ENCODE results near the gene TSGA10. TPM values are rescaled to one million over a fixed set of nuclear protein-coding genes. Genes with fewer than 3 reads are reported as not detected.
A peak's percentile ranks its signal among the peaks of the same experiment; 100 is the strongest.

The TSGA10 gene
- total and polyA plus RNA-seq, 4 donors: 9.9 to 20.6 (median 11.3) TPM

- Histone ChIP-seq H3K27ac (ENCODE audit: low read depth, low read length) (no peak overlapping the region), H3K4me3 (ENCODE audit: low read depth, low read length) (no peak overlapping the region), H3K9me3 (ENCODE audit: control insufficient read depth, insufficient read depth, low read length) (peaks cover 6% of the 10 kb centered on the region), H3K36me3 (ENCODE audit: control insufficient read depth, insufficient read depth, low read length) (no peaks in the 10 kb centered on the region), H3K4me1 (ENCODE audit: control insufficient read depth, insufficient read depth, low read length) (no peaks in the 10 kb centered on the region), H3K27me3 (ENCODE audit: control insufficient read depth, insufficient read depth, low read length) (no peaks in the 10 kb centered on the region)
- no peak for DNase-seq (ENCODE audit: low read depth in 4 of 6, low spot score in 6 of 6)
- no CpG with 5 or more reads among the region's 1 CpG for WGBS (ENCODE audit: insufficient coverage)
Observed at GRCh38 chr2:98972582-98973167, 182.1 kb downstream of the TSGA10 start.

DNA sequence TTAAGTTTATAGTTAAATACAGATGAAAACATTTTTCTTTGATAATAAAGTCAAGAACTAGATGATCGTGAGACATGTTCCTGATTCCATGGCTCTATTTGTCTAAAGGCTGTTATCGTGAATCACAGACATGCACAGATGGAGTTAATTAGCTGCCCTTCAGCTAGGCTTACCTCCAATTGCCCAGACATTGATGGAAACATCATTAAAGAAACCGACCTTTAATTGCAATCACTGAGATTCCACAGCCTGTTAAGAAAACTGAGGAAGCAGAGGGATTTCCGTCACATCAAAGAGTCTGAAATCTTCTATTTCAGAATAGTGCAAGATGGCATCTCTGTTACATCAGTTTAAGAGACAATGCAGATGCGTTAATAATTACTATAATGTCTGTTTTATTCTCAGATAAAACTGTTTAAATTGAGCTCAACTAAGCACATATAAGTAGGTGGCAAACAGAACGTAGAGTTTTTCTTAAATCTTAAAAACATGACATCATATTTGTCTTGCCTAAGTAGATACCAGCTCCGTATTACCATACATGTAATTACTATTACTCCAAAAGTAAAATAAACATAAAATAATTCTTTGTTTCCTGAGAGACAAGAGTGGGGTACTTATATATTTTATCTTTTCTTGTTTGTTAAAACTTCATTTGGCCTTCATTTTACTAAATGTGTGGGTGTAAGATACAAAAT lies 194.8 kb downstream of the TSGA10 start:
- Histone ChIP-seq H3K4me3 (ENCODE audit: low read depth, low read length) (no peak overlapping the region), H3K36me3 (ENCODE audit: control insufficient read depth, insufficient read depth, low read length) (no peaks in the 10 kb centered on the region), H3K9me3 (ENCODE audit: control insufficient read depth, insufficient read depth, low read length) (no peaks in the 10 kb centered on the region), H3K27me3 (ENCODE audit: control insufficient read depth, insufficient read depth, low read length) (no peaks in the 10 kb centered on the region), H3K27ac (ENCODE audit: low read depth, low read length) (no peak overlapping the region), H3K4me1 (ENCODE audit: control insufficient read depth, insufficient read depth, low read length) (no peaks in the 10 kb centered on the region)
- WGBS (ENCODE audit: insufficient coverage): 60% methylated on average over 1 of the region's 7 CpGs
- peak in 2 of 6 donors; percentile 22 to 55 for DNase-seq (ENCODE audit: low read depth in 4 of 6, low spot score in 6 of 6)

GRCh38 chr2:98952966-98953365 lies 201.8 kb downstream of the TSGA10 start:
- Histone ChIP-seq H3K27ac (ENCODE audit: low read depth, low read length) (no peak overlapping the region), H3K9me3 (ENCODE audit: control insufficient read depth, insufficient read depth, low read length) (no peaks in the 10 kb centered on the region), H3K4me3 (ENCODE audit: low read depth, low read length) (no peak overlapping the region), H3K4me1 (ENCODE audit: control insufficient read depth, insufficient read depth, low read length) (peaks cover 4% of the 10 kb centered on the region), H3K36me3 (ENCODE audit: control insufficient read depth, insufficient read depth, low read length) (no peaks in the 10 kb centered on the region), H3K27me3 (ENCODE audit: control insufficient read depth, insufficient read depth, low read length) (no peaks in the 10 kb centered on the region)
- DNase-seq (ENCODE audit: low read depth in 4 of 6, low spot score in 6 of 6): no peak
- no CpG with 5 or more reads among the region's 4 CpGs for WGBS (ENCODE audit: insufficient coverage)

DNA sequence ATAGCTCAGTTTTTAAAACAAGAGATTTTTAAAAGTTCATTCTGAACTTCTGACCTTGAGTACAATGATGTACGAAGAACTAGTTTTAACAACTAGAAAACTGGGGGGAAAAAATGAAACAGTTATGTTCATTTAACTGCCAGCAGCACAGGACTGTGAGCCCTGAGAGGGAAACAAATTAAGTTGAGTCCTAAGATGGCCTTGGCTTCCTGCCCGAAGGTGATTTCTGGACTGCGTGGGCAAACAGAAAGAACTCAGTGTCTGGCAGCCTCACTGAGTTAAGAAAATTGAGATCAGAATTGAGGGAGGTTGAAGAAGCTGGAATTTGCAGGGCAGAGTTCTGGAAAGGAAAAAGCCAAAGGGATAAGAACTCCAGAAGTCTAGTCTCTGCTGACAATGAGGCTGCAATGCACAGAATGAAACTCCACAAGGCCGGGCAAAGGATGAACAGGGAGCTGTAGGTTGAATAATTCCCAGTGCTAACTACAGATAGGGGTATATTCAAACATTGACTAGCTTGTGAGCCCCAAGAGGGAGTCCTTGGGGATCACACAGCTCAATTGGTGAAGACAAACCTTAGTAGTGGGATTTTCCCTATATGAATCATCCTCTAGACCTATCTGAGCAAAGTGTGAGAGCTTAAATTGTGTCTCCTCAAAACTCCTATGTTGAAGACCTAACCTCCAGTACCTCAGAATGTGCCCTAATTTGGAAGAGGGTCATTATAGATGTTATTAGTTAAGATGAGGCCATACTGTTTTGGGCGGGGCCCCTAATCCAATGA lies 205.6 kb downstream of the TSGA10 start:
- H3K4me3 ChIP-seq (ENCODE audit: low read depth, low read length): no peak overlapping the region
- peaks cover 4% of the 10 kb centered on the region for H3K4me1 ChIP-seq (ENCODE audit: control insufficient read depth, insufficient read depth, low read length)
- H3K9me3 ChIP-seq (ENCODE audit: control insufficient read depth, insufficient read depth, low read length): no peaks in the 10 kb centered on the region
- no peaks in the 10 kb centered on the region for H3K36me3 ChIP-seq (ENCODE audit: control insufficient read depth, insufficient read depth, low read length)
- H3K27ac ChIP-seq (ENCODE audit: low read depth, low read length): no peak overlapping the region
- DNase-seq (ENCODE audit: low read depth in 4 of 6, low spot score in 6 of 6): peak in 1 of 6 donors; percentile 50
- WGBS (ENCODE audit: insufficient coverage): 62% methylated on average over 4 of the region's 5 CpGs
- H3K27me3 ChIP-seq (ENCODE audit: control insufficient read depth, insufficient read depth, low read length): no peaks in the 10 kb centered on the region

GRCh38 chr2:98947554-98947953 lies 207.2 kb downstream of the TSGA10 start:
- 58% methylated on average over 3 of the region's 8 CpGs for WGBS (ENCODE audit: insufficient coverage)
- peaks cover 4% of the 10 kb centered on the region for H3K4me1 ChIP-seq (ENCODE audit: control insufficient read depth, insufficient read depth, low read length)
- no peaks in the 10 kb centered on the region for H3K36me3 ChIP-seq (ENCODE audit: control insufficient read depth, insufficient read depth, low read length)
- H3K27me3 ChIP-seq (ENCODE audit: control insufficient read depth, insufficient read depth, low read length): no peaks in the 10 kb centered on the region
- peak in 2 of 6 donors; percentile 27 to 50 for DNase-seq (ENCODE audit: low read depth in 4 of 6, low spot score in 6 of 6)
- no peak overlapping the region for H3K27ac ChIP-seq (ENCODE audit: low read depth, low read length)
- H3K9me3 ChIP-seq (ENCODE audit: control insufficient read depth, insufficient read depth, low read length): no peaks in the 10 kb centered on the region
- H3K4me3 ChIP-seq (ENCODE audit: low read depth, low read length): no peak overlapping the region

Small RNAs within 50 kb of the gene (small RNA-seq; reads per million reads assigned to genes)
- gene AC092587.1 (ENCODE audit: low replicate concordance): not detected

Other genes with a start within 250 kb of the TSGA10 start
- gene CRACDL, start 218.7 kb downstream of the TSGA10 start, total RNA-seq: 1 to 10 TPM; 1.9 to 2.1 TPM
- gene CRACDL, start 218.7 kb downstream of the TSGA10 start, polyA plus RNA-seq (ENCODE audit: insufficient read length in 2 of 2): 1 to 10 TPM; 2.7 to 3.9 TPM
- 1 to 10 TPM; 2.8 to 5.7 TPM for gene C2orf15, start 13.2 kb downstream of the TSGA10 start, total RNA-seq
- 1 to 10 TPM; 3.4 to 4.6 TPM for gene C2orf15, start 13.2 kb downstream of the TSGA10 start, polyA plus RNA-seq (ENCODE audit: insufficient read length in 2 of 2)
- 10 to 100 TPM; 11.0 to 11.8 TPM for gene LIPT1, start within 50 bp of the TSGA10 start, total RNA-seq
- gene LIPT1, start within 50 bp of the TSGA10 start, polyA plus RNA-seq (ENCODE audit: insufficient read length in 2 of 2): 1 to 10 TPM; 7.5 to 9.5 TPM
- 10 to 100 TPM; 24.4 to 32.1 TPM for gene MITD1, start 26.1 kb upstream of the TSGA10 start, total RNA-seq
- gene MITD1, start 26.1 kb upstream of the TSGA10 start, polyA plus RNA-seq (ENCODE audit: insufficient read length in 2 of 2): 10 to 100 TPM; 31.2 to 37.7 TPM
- gene MRPL30, start 26.2 kb upstream of the TSGA10 start, total RNA-seq: 10 to 100 TPM; 34.9 to 53.1 TPM
- gene MRPL30, start 26.2 kb upstream of the TSGA10 start, polyA plus RNA-seq (ENCODE audit: insufficient read length in 2 of 2): 10 to 100 TPM; 35.9 to 39.5 TPM
- gene LYG2, start 100.7 kb upstream of the TSGA10 start, total RNA-seq: not detected
- gene LYG2, start 100.7 kb upstream of the TSGA10 start, polyA plus RNA-seq (ENCODE audit: insufficient read length in 2 of 2): under 1 TPM; 0.33 to 0.98 TPM
- gene LYG1, start 146.3 kb upstream of the TSGA10 start, total RNA-seq: 1 to 10 TPM in 1 of 2 donors, under 1 TPM in 1; 0.69 to 2.1 TPM
- 1 to 10 TPM; 1.7 to 3.0 TPM for gene LYG1, start 146.3 kb upstream of the TSGA10 start, polyA plus RNA-seq (ENCODE audit: insufficient read length in 2 of 2)
- gene TXNDC9, start 181.4 kb upstream of the TSGA10 start, total RNA-seq: 10 to 100 TPM; 41.4 to 54.6 TPM
- 10 to 100 TPM; 31.7 to 39.2 TPM for gene TXNDC9, start 181.4 kb upstream of the TSGA10 start, polyA plus RNA-seq (ENCODE audit: insufficient read length in 2 of 2)
- 10 to 100 TPM; 21.5 to 24.9 TPM for gene EIF5B, start 182.4 kb upstream of the TSGA10 start, total RNA-seq
- gene EIF5B, start 182.4 kb upstream of the TSGA10 start, polyA plus RNA-seq (ENCODE audit: insufficient read length in 2 of 2): 10 to 100 TPM; 52.4 to 57.1 TPM

Measured in spinal cord (tissue), 10 donors.